ENCODE results near the gene BRD2.

GRCh38 chr6:32971581-32972352 is 3.4 kb downstream of the BRD2 start:
- TF ChIP-seq, protein P1, sequence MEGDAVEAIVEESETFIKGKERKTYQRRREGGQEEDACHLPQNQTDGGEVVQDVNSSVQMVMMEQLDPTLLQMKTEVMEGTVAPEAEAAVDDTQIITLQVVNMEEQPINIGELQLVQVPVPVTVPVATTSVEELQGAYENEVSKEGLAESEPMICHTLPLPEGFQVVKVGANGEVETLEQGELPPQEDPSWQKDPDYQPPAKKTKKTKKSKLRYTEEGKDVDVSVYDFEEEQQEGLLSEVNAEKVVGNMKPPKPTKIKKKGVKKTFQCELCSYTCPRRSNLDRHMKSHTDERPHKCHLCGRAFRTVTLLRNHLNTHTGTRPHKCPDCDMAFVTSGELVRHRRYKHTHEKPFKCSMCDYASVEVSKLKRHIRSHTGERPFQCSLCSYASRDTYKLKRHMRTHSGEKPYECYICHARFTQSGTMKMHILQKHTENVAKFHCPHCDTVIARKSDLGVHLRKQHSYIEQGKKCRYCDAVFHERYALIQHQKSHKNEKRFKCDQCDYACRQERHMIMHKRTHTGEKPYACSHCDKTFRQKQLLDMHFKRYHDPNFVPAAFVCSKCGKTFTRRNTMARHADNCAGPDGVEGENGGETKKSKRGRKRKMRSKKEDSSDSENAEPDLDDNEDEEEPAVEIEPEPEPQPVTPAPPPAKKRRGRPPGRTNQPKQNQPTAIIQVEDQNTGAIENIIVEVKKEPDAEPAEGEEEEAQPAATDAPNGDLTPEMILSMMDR (IDR thresholded peaks at IDR 0.05; ENCODE audit: low read length), result no peak
- no peak for TF ChIP-seq EZH2 (optimal IDR thresholded peaks at IDR 0.05; ENCODE audit: low read depth, low read length)
